ENCODE measurements around the gene COPZ1. TPM values are rescaled to one million over a fixed set of nuclear protein-coding genes. Genes with fewer than 3 reads are reported as not detected.

The COPZ1 gene
- total RNA-seq, 3 donors from 2014 or later, result 84.0 to 115 (median 104) TPM

GRCh38 chr12:54358945-54359761, 34.2 kb downstream of the COPZ1 start:
- Histone ChIP-seq H3K4me3 (peak overlapping the region; percentile 32), H3K36me3 (ENCODE audit: low read depth) (no peaks in the 10 kb centered on the region), H3K4me1 (ENCODE audit: low read depth) (no peaks in the 10 kb centered on the region), H3K9me3 (no peaks in the 10 kb centered on the region)
- ATAC-seq, result peak; percentile 96
- no peak for TF ChIP-seq CTCF (IDR thresholded peaks at IDR 0.05)
- peak; percentile 94 to 98 (median 96) for DNase-seq
- intact Hi-C loops (cut with DNase I, micrococcal nuclease), result no loop called here

DNA sequence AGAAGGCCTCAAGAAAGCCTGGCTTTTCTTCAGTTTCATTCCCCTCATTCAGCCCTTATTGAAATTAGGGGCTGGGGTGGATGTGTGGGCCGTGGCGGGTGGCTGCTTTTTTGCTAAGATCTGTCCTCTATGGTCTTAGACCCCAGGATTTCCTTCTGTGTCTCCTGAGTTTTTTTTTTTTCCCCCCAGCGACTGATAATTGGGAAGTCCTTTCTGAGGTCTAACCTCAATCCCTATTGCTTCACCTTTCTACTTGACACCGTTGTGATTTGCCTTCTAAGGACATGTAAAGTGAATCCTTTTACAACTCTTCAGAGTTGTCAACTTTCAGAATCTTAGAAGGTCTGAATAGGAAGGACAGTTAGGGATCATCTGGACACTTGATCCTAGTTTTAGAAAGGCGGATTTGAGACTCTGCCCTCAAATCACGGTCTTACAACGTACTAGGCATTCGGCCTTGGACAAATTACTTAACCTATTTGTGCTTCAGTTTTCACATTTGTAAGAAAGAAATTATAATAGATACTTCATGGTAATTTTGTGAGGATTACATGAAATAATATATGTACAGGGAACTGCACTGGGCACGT, 34.9 kb downstream of the COPZ1 start:
- Histone ChIP-seq H3K4me3 (no peak overlapping the region), H3K4me1 (ENCODE audit: low read depth) (no peaks in the 10 kb centered on the region), H3K36me3 (ENCODE audit: low read depth) (no peaks in the 10 kb centered on the region), H3K9me3 (no peaks in the 10 kb centered on the region)
- no peak for TF ChIP-seq CTCF (IDR thresholded peaks at IDR 0.05)
- intact Hi-C loops (cut with DNase I, micrococcal nuclease), result loop anchor here (5.0 to 10.0 kb wide), 2 partner anchors 68 to 135 kb away; no protein-coding TSS in a partner anchor
- DNase-seq (no peak), ATAC-seq (no peak)

- ATAC-seq (peak; percentile 30), DNase-seq (peak in 2 of 3 donors; percentile 86 to 94)
- intact Hi-C loops (cut with DNase I, micrococcal nuclease), result loop anchor here (5.0 to 10.0 kb wide), 2 partner anchors 69 to 136 kb away; no protein-coding TSS in a partner anchor
- TF ChIP-seq CTCF (IDR thresholded peaks at IDR 0.05), result peak; percentile 54
- Histone ChIP-seq H3K4me1 (ENCODE audit: low read depth) (no peaks in the 10 kb centered on the region), H3K36me3 (ENCODE audit: low read depth) (no peaks in the 10 kb centered on the region), H3K4me3 (no peak overlapping the region), H3K9me3 (no peaks in the 10 kb centered on the region)
These were observed 36.0 kb downstream of the COPZ1 start for GRCh38 chr12:54360717-54361456.

DNA sequence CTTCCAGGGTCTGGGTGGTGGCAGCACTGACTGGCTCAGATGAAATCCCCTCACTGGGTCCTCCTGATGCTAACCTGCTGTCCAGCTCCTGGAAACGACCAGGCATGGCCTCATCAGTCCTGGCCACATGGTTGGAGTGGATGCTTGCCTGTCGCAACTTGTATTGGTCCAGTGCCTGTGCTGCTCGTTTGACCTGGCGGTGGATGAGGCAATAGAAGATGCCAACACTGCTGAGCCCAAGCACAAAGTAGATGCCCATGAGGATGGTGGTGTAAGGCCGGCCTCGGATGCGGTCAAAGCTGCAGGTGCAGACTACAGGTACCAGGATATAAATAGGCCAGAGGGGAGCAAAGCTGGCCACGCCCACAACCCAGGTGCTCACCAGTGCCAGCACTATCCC, 38.1 kb downstream of the COPZ1 start:
- no peak for TF ChIP-seq CTCF (IDR thresholded peaks at IDR 0.05)
- Histone ChIP-seq H3K4me3 (no peak overlapping the region), H3K9me3 (no peaks in the 10 kb centered on the region), H3K4me1 (ENCODE audit: low read depth) (no peaks in the 10 kb centered on the region), H3K36me3 (ENCODE audit: low read depth) (no peaks in the 10 kb centered on the region)
- no peak for ATAC-seq
- DNase-seq, result no peak
- intact Hi-C loops (cut with DNase I, micrococcal nuclease), result loop anchor here (5.0 to 10.0 kb wide), 2 partner anchors 71 to 138 kb away; no protein-coding TSS in a partner anchor

GRCh38 chr12:54363618-54364017, 38.7 kb downstream of the COPZ1 start:
- Histone ChIP-seq H3K4me1 (ENCODE audit: low read depth) (no peaks in the 10 kb centered on the region), H3K9me3 (no peaks in the 10 kb centered on the region), H3K36me3 (ENCODE audit: low read depth) (no peaks in the 10 kb centered on the region), H3K4me3 (no peak overlapping the region)
- no peak for DNase-seq
- TF ChIP-seq CTCF (IDR thresholded peaks at IDR 0.05), result no peak
- intact Hi-C loops (cut with DNase I, micrococcal nuclease), result loop anchor here (5.0 to 10.0 kb wide), 2 partner anchors 71 to 139 kb away; no protein-coding TSS in a partner anchor
- no peak for ATAC-seq

Measured in mucosa of descending colon (tissue), 3 donors.